Ishikawa (cell line): ENCODE measurements around the gene KBTBD13.

Source experiments
- CEBPB ChIP-seq: IDR thresholded peaks from 2 replicates; pipeline ENCODE4 v1.6.1; 2012
- CREB1 ChIP-seq: IDR thresholded peaks from 2 replicates; pipeline ENCODE4 v1.6.1; 2012; ENCODE audit warnings: low read depth
- EGR1 ChIP-seq: IDR thresholded peaks from 2 replicates; pipeline ENCODE4 v1.6.1; 2012
- EP300 ChIP-seq: IDR thresholded peaks from 2 replicates; pipeline ENCODE4 v1.6.1; 2012; ENCODE audit warnings: borderline replicate concordance
- FOXM1 ChIP-seq: IDR thresholded peaks from 2 replicates; pipeline ENCODE4 v1.6.1; 2012; ENCODE audit warnings: low read depth, borderline replicate concordance
- MAX ChIP-seq: IDR thresholded peaks from 2 replicates; pipeline ENCODE4 v1.6.1; 2012
- NFIC ChIP-seq: IDR thresholded peaks from 2 replicates; pipeline ENCODE4 v1.6.1; 2012
- RAD21 ChIP-seq: IDR thresholded peaks from 2 replicates; pipeline ENCODE4 v1.6.1; 2012; ENCODE audit warnings: low read depth
- REST ChIP-seq: IDR thresholded peaks from 2 replicates; pipeline ENCODE4 v1.6.1; 2012; ENCODE audit warnings: low read depth, mild to moderate bottlenecking
- TAF1 ChIP-seq: IDR thresholded peaks from 2 replicates; pipeline ENCODE4 v1.6.1; 2012; ENCODE audit warnings: low read depth, mild to moderate bottlenecking
- TCF12 ChIP-seq: IDR thresholded peaks from 2 replicates; pipeline ENCODE4 v1.6.1; 2012; ENCODE audit warnings: low read depth
- TEAD4 ChIP-seq: IDR thresholded peaks from 2 replicates; pipeline ENCODE4 v1.6.1; 2012
- YY1 ChIP-seq: IDR thresholded peaks from 2 replicates; pipeline ENCODE4 v1.6.1; 2012; ENCODE audit warnings: low read depth
- ZBTB7A ChIP-seq: IDR thresholded peaks from 2 replicates; pipeline ENCODE4 v1.6.1; 2012; ENCODE audit warnings: low read depth
- TF ChIP-seq, protein P1 (sequence below): IDR thresholded peaks from 2 replicates; pipeline ENCODE4 v1.6.1; 2012

The KBTBD13 gene

GRCh38 chr15:65076486-65077290 is at the start of gene KBTBD13:
TSS of gene KBTBD13 (plus strand) at chr15:65076746. CDS start at chr15:65076816, 70 bp downstream.
- TF ChIP-seq NFIC, result no peak
- no peak for TF ChIP-seq EP300
- no peak for TF ChIP-seq EGR1
- TF ChIP-seq FOXM1, result no peak
- no peak for TF ChIP-seq CEBPB
- no peak for TF ChIP-seq TAF1
- TF ChIP-seq MAX, result no peak
- no peak for TF ChIP-seq REST

DNA sequence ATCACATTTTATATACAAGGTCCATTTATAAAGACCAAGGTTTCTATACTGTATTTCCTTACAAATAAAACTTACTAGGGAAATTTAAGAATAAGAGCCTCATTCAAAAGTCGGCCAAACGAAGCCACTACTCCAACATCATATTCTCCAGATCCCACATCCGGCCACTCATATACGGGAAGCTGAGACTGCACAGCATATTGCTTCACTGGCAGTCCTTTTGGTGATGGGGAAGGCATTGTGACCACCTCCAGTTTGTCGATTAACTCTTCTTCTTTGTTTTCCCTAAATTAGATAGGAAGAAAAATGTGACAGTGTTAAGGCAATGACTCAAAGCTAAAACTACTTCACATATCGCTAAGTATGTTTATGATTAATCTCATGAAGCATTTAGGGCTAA is 49.8 kb upstream of the KBTBD13 start:
- no peak for TF ChIP-seq TEAD4
- no peak for TF ChIP-seq YY1
- TF ChIP-seq, protein P1, sequence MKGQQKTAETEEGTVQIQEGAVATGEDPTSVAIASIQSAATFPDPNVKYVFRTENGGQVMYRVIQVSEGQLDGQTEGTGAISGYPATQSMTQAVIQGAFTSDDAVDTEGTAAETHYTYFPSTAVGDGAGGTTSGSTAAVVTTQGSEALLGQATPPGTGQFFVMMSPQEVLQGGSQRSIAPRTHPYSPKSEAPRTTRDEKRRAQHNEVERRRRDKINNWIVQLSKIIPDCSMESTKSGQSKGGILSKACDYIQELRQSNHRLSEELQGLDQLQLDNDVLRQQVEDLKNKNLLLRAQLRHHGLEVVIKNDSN, result no peak
- TF ChIP-seq ZBTB7A, result no peak
- TF ChIP-seq MAX, result no peak
- TF ChIP-seq TAF1, result no peak
- no peak for TF ChIP-seq REST
- TF ChIP-seq EGR1, result no peak
- TF ChIP-seq RAD21, result no peak
- no peak for TF ChIP-seq CREB1
- TF ChIP-seq EP300, result no peak
- no peak for TF ChIP-seq TCF12
- no peak for TF ChIP-seq CEBPB
- TF ChIP-seq NFIC, result no peak
- TF ChIP-seq FOXM1, result no peak

DNA sequence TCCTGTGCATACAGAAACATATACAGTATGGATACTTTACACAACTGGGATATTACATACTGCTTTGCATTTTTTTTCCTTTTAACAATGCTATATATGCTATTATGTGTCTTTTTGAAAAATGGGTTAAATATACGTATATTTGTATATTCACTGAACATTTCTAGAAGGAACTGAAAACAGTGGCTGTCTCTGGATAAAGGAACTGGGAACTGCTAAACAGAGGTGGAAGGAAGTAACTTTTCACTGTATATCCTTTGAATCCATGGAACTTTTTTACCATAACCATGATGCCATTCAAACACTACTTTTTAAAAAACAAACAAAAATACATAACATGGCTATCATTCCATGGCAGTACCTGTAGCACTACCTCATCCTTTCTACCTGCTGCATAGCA is 49.0 kb upstream of the KBTBD13 start:
- TF ChIP-seq ZBTB7A (no peak), NFIC (no peak), FOXM1 (no peak), TEAD4 (no peak), EP300 (no peak), CREB1 (no peak), YY1 (no peak), REST (no peak), EGR1 (no peak), RAD21 (no peak), CEBPB (no peak), TCF12 (no peak), MAX (no peak), TAF1 (no peak)
- TF ChIP-seq, protein P1, result no peak

DNA sequence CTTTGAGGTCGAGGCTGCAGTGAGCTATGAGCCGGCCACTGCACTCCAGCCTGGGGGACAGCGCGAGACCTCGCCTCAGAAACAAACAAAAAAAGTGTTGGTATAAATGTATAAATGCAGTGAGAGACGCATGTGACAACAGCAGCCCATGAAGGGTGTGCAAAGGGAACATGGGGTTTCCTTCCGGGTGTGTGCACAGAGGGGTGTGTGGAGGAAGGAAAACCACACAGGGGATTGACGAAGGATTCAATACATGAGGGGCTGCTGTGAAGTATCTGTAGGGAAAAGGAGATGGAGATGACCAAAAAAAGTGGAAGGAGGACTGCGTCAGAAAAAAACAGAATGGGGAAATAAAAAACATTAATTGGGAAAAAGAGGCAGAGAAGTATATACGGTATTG is 48.2 kb upstream of the KBTBD13 start:
- TF ChIP-seq RAD21 (no peak), TEAD4 (no peak), FOXM1 (no peak), NFIC (no peak), TAF1 (no peak), ZBTB7A (no peak), CREB1 (no peak), CEBPB (no peak), EGR1 (no peak), TCF12 (no peak), MAX (no peak), REST (no peak), EP300 (no peak), YY1 (no peak)
- TF ChIP-seq, protein P1, result no peak
